Stimulated activated CD4-positive, alpha-beta T cell treated with anti-CD3 and anti-CD28 coated beads, TNF-alpha, amount 100 ng/mL, for 24 hours (primary cell): Measurements from ENCODE around the gene CDK18.

Experiments used
- DNase-seq, 3 experiments: peaks; one replicate each; pipeline ENCODE4 v3.0.0-alpha.2; 2020; ENCODE audit warnings: low read depth in 3 of 3

The CDK18 gene

DNA sequence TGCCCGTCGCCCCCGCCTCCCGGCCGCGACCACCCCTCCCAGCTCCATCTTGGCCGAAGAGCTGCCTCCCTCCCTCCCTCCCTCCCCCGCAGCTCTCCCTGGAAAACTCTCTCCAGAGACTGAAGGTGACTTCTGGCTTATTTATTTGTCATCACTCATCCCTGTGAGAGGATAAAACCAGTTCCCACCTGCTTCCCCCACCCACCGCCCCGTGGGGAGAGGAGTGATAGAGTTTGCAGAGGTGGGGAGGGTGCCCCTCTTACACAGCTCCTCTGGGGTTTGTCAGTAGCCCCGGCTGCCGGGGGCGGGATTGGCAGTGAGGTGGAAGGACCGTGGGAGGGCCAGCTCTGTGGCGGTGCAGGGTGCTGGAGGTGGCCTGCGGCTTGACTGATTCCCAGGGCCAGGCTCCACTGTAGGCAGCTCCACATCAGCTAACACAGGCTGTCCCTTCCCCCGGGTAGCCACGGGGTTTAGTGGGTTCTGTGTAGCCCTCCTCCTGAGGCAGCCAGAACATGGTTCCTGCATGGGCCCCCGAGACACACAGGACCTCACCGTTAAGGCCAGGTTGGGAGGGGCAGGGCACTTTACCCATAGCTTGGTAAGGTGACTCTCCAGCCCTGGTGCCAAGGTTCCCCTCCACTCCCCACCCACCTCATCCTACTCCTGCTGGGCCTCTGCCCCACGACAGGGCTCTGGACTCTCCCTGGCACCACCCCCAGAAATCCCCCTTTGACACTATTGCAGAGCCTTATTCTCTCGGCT lies 65.1 kb downstream of the CDK18 start:
- no peak for DNase-seq

DNA sequence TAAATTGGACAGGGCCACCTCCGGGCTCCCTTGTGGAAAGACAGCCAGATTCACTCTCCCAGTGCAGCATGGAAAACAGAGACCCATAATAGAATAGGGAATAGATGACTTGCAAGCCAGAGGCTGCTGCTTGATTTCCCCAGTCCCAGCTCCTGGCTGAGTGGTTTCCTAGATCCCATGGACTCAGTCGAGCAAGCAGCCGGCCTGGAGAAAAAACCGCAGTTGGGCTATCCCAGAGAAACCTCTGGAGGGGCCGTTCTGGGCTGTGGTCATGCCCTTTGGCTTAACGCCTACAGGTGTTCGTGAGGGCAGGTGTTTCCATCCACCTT lies 65.7 kb downstream of the CDK18 start:
- DNase-seq, result no peak

DNA sequence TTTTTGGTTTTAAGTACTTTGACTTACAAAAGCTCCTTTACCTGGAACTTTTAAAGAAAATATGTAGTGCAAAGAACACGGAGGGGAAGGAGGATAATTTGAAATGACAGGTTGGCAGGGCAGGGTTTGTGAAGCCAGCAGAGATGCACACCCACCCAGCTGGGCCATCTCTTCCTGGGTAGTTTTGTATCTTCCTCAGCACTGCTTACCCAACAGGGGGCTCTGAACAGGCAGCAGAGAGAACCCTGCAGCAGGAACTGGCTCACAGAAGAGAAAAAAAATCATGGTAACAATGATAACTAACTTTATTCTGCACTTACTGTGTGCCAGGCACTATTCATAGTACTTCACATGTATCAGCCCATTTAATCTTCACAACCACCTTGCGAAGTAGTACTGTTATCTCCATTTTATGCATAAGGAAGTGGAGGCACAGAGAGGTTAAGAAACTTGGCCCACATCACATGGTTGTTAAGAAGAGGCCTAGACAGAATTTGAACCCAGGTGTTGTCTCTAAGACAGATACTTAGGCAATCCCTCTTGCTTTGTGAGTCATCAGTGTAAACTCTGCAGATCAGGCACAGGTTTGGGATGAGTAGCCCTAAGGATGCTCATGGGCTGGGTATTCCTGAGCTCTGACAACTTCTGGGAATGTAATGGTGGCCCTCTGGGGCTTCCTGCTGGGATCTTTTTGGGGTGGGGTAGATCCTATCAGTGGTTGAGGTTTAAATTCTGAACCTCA lies 66.5 kb downstream of the CDK18 start:
- DNase-seq, result no peak

DNA sequence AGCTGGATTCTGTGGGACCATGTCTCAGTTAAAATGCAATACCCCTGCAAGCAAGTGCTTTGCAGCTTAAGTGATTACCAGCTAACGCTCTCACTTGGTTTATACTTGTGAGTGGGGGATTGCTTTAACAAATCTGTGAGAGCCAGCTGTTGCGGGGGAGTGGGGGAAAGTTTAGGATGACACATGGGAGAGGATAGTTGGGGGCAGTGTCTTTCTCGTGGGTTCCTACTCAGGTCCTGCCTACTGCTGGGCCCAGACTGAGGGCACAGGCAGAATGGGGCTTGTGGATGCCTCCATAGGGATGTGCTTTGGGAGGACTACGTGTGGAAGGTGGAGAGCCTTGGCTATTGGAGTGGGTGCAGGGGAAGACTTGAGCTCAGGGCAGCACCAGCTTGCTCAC lies 67.3 kb downstream of the CDK18 start:
- no peak for DNase-seq

DNA sequence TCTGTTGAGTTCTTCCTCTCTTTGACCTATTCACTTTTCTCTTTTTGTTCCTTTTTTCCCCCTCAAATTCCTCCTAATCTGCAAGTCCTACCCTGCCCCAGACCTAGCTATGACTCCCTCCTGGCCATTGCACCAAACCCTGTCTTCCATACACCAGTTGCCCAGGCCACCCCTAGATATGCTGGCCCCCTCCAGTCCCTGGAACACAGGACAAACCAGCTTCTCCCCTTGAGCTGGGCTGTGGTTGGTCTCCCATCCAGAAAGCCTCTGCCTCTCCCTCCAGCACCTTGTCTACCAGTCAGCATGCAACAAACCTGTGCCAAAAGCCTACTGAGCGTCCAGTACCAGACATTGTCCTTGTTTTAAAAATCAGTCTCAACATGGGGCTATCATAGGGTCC lies 68.0 kb downstream of the CDK18 start:
- no peak for DNase-seq

DNA sequence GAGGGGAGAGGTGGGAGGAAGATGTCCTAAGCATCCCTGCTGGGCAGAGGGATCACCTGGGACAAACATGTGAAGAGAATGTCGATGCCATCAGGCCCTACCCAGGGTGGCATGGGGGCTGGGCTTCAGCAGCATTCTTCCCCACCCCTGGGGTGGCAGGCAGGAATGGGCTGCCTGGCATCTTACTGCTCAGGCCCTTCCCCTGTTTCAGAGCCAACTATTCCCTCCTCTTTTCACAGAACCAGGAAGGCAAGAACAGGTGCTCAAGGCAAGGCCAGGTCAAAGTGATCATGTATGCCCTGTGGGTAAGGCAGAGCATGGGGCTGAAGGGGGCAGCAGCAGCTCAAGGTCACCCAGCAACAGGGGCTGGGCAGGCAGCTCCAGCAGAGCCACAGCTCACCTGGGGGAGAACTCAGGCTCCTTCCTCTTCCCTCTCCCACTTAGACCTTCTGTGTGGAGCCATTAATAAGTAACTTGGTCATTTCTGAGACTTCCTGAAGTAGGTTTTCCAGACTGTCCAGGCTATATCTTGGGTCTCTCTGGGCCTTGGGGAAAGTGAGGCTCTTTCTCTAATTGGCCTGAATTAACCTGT lies 70.9 kb downstream of the CDK18 start:
- DNase-seq, result no peak

DNA sequence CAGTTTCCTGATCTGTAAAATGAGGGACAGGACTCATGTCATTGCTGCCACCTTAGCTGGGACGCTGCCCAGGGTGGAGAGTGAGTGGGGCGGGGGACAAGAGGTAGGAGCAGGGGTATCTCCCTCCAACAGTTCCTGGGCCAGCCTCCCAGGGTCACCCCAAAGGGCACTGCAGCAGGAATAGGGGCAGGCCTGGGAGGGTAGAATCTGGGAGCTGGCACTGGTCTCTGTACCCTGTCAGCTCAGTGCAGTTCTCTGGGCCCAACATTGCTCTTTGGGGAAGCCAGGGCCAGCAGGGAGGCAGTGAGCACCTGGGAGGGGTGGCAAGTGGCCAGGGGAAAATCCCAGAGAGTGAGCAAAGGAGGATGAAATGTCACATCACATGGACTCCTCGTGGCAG lies 71.5 kb downstream of the CDK18 start:
- DNase-seq, result no peak

DNA sequence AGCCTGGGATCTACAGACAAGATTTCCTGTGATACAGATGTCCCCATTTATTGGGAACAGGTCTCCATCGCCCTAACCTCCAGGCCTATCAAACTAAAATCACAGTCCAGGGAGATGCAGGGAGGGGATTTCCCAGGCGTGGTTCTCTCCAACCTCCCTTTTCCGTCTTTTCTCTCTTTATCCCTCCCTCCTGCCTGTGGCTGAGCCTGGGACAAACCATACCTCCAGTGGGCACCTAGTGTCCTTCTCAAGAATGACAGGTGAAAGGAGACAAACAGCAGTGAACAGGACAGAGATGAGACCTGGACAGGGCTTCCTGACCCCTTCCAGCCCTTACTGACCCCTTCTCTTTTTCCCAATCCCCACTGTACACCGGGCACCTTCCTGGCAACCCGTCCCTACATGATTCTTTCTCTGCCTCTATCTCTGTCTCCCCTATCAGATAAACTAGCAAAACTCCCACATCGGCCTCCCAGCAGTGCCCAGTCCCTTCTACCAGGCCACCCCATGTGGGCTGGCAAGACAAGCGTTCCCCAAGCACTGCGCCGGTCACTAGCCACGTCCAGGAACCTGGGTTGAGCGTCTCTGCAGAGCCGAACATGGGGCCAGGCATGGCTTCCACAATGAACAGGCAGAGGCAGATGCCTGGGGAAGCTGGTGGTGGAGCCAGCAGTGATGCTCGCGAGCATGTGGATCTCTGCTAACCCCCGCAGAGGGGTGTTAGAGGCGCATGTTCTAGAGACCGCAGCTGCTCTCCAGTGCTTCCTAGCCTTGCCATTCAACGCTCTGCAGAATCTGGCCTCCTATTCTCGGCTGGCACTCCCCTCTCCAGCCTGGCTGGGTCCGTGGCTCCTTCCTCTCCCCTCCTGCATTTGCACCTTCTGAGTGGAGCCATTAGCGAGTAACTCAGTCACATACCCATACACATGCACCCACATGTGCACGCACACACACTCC lies 72.6 kb downstream of the CDK18 start:
- DNase-seq, result no peak

DNA sequence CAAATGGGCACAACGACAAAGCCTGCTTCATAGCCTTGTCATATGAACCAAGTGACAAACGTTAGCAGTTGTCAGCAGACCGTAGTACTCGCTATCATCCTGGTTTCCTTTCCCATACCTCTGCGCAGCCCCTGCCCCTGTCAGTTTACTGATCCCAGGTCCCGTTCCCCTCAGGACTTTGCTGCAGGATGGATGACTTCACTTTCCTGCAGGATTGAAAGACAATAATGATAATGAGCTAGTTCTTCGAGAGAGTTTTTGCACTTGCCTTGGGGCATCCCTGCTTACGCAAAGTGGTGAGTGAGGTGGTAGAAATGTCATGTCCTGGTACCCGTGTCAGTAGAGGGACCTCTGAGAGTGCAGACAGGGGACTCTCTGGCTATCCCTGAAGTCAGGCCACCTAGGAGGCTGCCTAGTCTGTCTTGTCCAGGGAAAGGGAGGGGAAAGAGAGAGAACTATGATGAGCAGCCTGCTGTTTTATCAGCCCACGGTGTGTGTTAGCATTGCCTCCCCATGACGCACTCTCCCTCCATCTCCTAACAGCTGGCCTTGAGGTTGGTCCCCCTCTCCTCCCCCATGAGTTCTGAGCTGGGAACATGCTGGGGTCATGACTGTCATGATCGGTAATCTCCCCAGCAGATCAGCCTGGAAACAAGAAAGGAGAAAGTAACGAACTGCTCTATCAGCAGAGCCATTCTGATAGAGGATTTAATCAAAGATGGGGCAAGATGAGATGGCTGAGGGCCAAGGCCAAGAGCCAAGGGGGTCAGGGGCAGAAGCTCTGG lies 73.6 kb downstream of the CDK18 start:
- no peak for DNase-seq

DNA sequence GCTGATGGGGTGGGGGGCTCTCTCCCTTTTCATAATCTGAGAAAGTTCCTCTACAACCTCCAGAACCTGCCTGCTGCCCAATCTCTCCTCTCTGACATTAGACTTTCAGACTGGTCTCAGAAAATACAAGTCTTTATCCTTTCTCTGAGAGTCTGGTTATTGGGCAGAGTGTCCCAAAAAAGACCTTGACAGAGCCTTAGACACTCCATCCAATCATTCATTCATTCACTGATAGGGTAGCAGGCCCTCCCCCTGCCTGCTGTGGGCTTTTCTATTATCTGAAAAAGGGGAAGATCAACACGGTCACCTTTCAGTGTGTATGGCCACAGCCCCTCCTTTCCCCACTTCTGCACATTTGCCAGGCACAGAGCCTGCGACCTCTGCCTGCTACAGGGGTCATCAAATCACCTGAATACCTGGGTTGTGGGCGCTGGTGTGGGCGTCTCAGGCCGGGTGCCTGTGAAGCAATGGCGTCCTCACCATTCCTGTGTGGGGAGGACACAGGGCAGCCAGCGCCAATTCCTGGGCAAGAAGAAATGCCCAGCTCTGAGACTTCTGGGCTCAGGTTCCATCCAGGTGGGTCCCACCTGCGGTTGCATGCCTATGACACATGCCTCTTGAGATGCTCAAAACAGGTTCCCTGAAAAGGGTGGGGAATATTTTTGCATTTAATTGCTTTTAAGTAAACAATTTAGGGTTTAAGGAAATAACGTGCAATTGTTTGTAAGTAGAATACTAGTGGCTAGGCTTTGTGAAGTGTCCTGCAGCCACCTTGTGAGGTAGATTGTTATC lies 74.5 kb downstream of the CDK18 start:
- no peak for DNase-seq

DNA sequence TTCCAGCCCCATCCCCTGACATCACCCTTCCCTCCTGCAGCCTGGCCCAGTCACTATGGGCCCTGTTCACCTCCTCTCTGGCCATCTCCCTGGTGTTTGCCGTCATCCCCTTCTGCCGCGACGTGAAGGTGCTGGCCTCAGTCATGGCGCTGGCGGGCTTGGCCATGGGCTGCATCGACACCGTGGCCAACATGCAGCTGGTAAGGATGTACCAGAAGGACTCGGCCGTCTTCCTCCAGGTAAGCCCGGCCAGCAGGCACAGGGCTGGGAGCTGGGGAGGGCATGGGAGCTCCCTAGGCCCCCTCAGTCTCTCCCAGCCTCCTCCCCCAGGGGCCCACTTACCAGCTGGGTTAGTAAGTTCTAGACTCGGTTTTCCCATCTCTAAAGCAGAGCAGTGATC lies 75.2 kb downstream of the CDK18 start:
- DNase-seq, result no peak

DNA sequence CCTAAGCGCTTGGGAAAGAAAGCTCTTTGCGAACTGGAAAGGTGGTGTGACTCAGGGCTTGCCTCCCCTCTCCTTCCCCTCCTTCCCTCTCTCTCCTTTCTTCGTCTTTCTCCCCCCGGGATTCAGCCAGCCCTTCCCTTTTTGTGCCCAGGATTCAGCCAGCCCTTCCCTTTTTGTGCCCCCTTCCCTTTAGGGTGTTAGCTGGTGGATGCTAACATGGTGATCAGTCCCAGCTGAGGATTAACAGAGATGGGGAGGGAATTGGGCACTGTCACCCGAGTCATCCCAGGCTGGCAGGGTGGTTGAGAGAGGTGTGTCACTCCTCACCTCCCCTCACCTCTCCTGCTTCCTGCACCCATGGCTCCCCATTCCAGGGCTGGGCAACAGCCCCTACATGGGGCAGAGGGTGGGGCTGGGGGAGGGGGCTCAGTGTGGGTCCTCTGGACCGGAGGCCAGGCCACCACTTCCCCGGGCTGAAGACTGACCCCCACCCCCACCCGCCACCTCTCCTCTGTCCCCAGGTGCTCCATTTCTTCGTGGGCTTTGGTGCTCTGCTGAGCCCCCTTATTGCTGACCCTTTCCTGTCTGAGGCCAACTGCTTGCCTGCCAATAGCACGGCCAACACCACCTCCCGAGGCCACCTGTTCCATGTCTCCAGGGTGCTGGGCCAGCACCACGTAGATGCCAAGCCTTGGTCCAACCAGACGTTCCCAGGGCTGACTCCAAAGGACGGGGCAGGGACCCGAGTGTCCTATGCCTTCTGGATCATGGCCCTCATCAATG lies 75.9 kb downstream of the CDK18 start:
- no peak for DNase-seq

DNA sequence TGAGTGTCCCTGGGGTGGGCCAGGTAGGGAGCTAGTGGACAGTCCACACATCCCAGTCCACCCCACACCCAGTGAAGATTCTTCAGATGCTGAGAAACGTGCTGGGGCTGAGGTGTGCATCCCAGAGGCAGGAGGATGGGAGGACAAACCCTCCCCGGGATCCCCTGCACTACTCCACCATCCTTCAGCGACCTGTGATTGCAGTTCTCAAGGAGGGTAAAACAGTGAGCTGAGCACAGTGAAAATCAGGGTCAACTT lies 76.4 kb downstream of the CDK18 start:
- no peak for DNase-seq

DNA sequence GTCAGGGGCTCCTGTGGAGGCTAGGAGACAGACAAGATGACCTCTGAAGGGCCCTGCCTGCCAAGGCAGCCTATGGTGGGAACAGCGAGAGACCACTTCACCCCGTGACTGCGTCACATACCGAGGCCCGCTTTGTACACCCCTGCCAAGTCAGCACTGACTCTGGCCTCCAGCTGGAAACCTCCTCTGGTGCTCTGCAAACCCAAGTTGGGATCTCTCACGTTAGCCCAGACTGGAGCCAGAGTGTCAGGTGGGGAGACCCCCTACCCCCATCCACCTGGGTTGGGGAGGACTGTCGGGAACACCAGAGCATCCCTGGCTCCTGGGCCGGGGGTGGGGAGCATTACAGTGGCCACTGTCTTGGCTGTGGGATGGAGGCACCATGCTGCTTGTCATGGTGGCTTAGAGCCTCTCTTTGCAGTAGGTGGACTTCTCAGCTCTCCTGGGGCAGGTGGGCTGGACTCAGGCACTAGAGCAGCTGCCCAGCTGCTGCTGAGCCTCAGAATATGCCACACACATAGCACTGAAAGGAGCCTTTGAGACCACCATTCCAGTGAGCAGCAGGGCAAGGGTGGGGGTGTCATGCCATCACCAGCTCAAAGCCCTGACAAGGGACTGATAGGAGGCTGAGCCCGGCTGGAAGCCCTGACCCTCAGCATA lies 77.0 kb downstream of the CDK18 start:
- no peak for DNase-seq

DNA sequence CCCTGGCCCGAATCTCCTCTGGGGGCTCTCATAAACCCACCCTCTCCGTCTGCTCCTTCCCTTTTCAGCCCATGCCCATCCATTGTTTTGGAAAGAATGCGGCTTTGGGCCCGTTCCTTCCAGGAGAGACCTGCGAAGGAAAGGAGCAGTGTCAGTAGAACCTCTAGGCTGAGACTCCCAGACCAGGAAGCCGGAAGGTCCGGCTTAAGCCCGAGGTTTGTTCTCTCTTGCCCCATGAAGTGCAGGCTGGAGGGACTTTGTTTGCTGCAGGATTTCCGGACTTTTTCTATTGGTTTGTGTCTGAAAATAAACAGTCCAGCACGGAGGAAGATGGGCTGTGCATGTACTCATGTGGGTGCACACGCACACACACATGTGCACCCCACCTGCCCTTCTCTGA lies 77.6 kb downstream of the CDK18 start:
- DNase-seq, result no peak
